Stimulated activated CD8-positive, alpha-beta memory T cell treated with anti-CD3 and anti-CD28 coated beads, Interleukin-15, amount 100 ng/mL, for 4 hours (primary cell): ENCODE measurements around the gene TCF7L2.

Experiments
- DNase-seq, 2 donors: peaks; one replicate each; pipeline ENCODE4 v3.0.0-alpha.2; 2020; ENCODE audit warnings: low read depth in 2 of 2

TCF7L2 gene

GRCh38 chr10:113177936-113178335 is 227.9 kb downstream of the TCF7L2 start:
- no peak for DNase-seq

GRCh38 chr10:113178771-113179170 is 228.7 kb downstream of the TCF7L2 start:
- DNase-seq, result no peak

- no peak for DNase-seq
Measured at GRCh38 chr10:113179265-113179664, 229.2 kb downstream of the TCF7L2 start.

GRCh38 chr10:113179966-113180365 is 229.9 kb downstream of the TCF7L2 start:
- no peak for DNase-seq

- no peak for DNase-seq
Measured at GRCh38 chr10:113180401-113181154, 230.5 kb downstream of the TCF7L2 start.

GRCh38 chr10:113182154-113182553 is 232.1 kb downstream of the TCF7L2 start:
- DNase-seq, result no peak

- no peak for DNase-seq
Measured at GRCh38 chr10:113183573-113183972, 233.5 kb downstream of the TCF7L2 start.

GRCh38 chr10:113187063-113187777 is 237.2 kb downstream of the TCF7L2 start:
- DNase-seq, result no peak

GRCh38 chr10:113199459-113199858 is 249.4 kb downstream of the TCF7L2 start:
- DNase-seq, result no peak

GRCh38 chr10:113202011-113202410 is 252.0 kb downstream of the TCF7L2 start:
- no peak for DNase-seq

- DNase-seq, result no peak
Measured at GRCh38 chr10:113207924-113208323, 257.9 kb downstream of the TCF7L2 start.

GRCh38 chr10:113213035-113213434 is 263.0 kb downstream of the TCF7L2 start:
- no peak for DNase-seq

- no peak for DNase-seq
Measured at GRCh38 chr10:113214331-113214730, 264.3 kb downstream of the TCF7L2 start.

GRCh38 chr10:113216102-113216501 is 266.1 kb downstream of the TCF7L2 start:
- DNase-seq, result no peak
